IPS-18c (cell line): Measurements from ENCODE around the gene COL4A2.

ENCODE experiments used
- H3K4me3 ChIP-seq: 2 replicates; pipeline ENCODE4 v1.7.0; 2013; ENCODE audit warnings: low read depth, mild to moderate bottlenecking, low read length, moderate library complexity; ENCODE audit not compliant: insufficient read depth
- H3K9me3 ChIP-seq: one replicate; pipeline ENCODE4 v1.6.1; 2013; ENCODE audit warnings: mild to moderate bottlenecking, low read length, moderate library complexity; ENCODE audit not compliant: control insufficient read depth, insufficient read depth

The COL4A2 gene

GRCh38 chr13:110284779-110285484, 22.2 kb upstream of the COL4A2 start:
- no peaks in the 10 kb centered on the region for H3K9me3 ChIP-seq
- no peak overlapping the region for H3K4me3 ChIP-seq

DNA sequence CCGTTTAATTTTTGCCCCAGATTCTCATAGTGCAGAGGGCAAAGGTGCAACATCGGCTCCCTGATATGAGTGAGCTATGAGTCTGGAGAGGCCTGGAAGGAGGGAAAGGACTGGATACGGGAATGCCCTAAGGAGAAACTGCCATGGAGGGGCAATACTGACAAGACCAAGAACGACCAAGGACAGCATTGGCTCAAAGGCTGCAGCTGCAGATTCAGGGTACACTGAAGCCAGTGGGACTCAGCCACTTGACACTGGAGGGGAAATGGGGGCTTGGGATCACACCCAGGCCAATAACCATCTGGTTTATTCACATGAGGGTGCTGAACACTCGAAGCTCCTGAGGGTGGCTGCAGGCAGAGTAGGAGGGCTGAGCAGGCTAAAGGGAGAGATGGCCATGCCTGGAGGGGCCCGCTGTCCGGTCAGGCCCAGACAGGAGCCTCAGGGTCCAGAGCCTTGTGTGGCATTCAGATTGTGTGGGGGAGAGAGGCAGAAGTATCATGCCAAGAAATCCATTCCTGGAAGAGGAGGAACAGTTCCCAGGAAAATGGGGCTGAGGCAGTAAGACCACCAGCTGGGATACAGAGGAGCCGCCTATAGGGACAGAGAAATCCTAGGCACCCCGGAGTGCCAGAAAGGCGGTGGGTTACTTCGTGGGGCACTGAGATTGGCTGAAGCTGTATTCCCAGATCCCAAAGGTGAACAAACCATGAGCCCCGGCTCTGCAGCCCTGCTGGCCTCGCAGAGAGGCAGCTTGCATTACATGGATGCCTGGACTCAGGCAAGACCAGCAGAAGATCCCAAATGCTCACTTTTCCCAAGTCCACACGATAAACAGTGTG, 20.9 kb upstream of the COL4A2 start:
- Histone ChIP-seq H3K4me3 (no peak overlapping the region), H3K9me3 (no peaks in the 10 kb centered on the region)

GRCh38 chr13:110286833-110287819, 20.0 kb upstream of the COL4A2 start:
- Histone ChIP-seq H3K4me3 (no peak overlapping the region), H3K9me3 (no peaks in the 10 kb centered on the region)

DNA sequence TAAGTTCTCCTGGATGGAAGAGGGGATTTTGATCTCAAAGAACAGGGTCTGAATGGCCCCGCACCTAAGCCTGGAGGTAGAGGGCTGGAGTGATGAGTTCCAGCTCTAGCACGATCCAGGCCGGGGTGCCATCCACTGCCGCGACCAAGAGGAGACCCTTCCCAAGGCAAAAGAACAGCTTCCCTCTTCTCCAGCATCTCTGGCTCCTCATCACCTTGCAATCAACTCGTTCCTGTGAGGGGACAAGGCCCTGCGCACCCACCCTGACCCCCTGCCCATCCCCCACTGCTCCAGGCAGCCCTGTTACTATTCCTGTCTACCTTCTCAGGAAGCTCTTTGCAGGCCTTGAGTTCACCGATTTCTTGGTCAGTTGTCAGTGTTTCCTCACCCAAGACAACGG, 17.9 kb upstream of the COL4A2 start:
- H3K9me3 ChIP-seq = no peaks in the 10 kb centered on the region
- H3K4me3 ChIP-seq = no peak overlapping the region

DNA sequence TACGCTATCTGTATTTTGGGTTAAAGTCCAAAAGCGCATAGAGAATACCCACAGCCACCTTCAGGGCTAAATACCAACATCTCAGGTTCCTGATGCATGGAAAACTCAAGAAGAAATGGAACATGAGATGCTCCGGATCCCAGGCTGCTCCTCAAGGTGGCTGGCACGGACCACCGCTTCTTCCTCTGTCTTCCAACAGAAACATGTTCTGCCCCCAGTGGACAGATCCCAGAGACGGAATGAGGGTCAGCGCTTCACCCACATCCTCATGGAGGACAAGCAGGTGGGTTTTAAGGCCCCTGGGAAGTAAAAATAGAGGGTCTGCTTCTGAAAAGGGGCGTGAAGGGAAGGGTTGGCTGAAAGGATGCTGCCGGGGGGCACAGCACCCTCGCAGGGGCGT, 17.4 kb upstream of the COL4A2 start:
- H3K4me3 ChIP-seq = no peak overlapping the region
- no peaks in the 10 kb centered on the region for H3K9me3 ChIP-seq

DNA sequence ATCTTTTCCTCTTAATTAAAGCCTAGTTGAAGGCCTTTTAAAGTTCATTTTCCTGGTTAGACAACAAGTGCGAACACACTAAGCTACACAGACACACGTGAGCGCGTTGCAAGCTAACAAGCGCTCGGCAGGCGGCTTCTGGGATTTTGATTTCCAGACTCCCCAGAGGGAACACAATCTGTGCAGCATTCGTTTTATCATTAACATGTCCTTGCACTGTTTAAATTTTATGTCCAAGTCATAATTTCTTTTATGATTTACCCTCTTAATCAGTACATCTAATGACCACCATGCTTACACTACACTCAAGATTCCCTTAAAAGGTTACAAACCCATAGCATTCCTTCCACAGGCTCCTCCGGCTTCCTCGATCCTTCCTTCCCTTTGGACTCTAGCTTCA, 16.9 kb upstream of the COL4A2 start:
- Histone ChIP-seq H3K4me3 (no peak overlapping the region), H3K9me3 (no peaks in the 10 kb centered on the region)

GRCh38 chr13:110290826-110291225, 16.3 kb upstream of the COL4A2 start:
- Histone ChIP-seq H3K9me3 (no peaks in the 10 kb centered on the region), H3K4me3 (no peak overlapping the region)

- no peaks in the 10 kb centered on the region for H3K9me3 ChIP-seq
These were observed 15.8 kb upstream of the COL4A2 start for GRCh38 chr13:110291286-110291685.

DNA sequence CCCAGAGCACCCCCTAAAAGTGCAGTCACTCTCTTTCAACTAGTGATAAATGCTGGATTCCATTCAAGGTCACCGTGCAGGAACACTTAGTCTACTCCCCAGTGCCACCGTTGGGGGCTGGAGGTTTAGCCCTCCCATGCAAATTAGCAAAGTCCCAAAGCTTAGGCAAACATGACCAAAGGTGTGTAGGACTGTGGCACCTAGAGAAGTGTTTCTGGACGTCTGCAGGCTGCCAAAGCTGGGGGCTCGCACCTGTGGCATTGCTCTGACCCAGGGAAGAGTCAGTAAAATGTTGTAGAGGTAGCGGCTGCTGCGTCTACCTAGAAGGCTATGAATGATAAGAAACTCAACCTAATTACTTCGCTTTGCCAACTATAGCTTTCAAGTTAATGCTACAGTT, 14.0 kb upstream of the COL4A2 start:
- Histone ChIP-seq H3K4me3 (no peak overlapping the region), H3K9me3 (no peaks in the 10 kb centered on the region)

More at GRCh38 chr13:110291286-110291685, 15.8 kb upstream of the COL4A2 start:
- no peak overlapping the region for H3K4me3 ChIP-seq

DNA sequence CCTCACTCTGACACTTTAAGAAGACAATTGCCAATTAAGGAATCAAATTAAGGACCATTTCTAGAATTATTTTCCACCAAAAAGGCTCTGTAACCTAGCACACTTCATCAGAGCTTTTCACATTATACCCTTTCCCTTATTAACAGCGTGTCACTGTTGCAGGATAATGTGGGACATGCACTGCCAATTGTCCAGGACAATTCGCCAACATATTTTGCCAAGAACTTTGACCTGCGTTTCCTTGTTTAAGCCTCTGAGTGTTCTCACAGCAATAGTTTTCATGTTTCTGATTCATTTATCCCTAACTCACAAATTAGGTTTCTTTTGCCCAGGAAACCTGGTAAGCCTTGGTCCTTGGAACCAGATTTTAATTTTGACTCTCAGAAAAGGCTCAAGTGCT, 13.4 kb upstream of the COL4A2 start:
- Histone ChIP-seq H3K4me3 (no peak overlapping the region), H3K9me3 (no peaks in the 10 kb centered on the region)

DNA sequence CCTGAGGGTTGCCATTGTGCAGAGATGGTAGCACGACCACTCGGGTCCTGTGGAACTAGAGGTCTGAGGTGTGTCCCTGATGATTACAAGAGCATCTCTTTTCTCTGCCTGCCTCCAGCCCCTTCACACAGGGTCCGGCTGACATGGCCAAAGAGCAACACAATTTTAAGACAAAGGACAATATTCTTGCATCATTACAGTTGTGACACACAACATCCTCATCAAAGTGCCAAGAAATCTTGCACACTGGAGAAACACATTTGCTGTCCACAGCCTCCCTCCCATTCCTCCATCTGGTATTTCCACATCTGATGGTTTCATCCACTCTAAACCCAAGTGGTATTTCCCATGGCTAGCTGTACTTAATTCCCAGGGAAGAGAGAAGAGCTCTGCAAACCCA, 12.9 kb upstream of the COL4A2 start:
- H3K4me3 ChIP-seq = no peak overlapping the region
- H3K9me3 ChIP-seq = no peaks in the 10 kb centered on the region

DNA sequence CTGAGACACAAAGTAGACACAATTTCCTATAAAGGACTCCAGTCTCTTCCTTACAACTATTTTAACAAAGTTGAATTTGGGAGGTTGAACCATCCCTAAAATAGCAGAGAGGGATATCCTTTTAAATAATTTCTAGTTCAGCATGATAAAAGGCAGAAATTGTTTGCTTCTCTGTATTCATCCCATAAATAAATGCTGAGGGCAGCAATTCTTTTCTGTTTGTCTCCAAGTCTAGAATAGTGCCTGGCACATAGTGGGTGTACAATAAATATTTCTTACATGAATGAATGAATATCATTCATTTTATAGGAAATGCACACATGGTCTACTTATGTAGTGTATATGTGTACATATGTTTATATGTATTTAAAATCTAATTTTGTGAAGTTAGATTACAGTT, 12.5 kb upstream of the COL4A2 start:
- no peak overlapping the region for H3K4me3 ChIP-seq

DNA sequence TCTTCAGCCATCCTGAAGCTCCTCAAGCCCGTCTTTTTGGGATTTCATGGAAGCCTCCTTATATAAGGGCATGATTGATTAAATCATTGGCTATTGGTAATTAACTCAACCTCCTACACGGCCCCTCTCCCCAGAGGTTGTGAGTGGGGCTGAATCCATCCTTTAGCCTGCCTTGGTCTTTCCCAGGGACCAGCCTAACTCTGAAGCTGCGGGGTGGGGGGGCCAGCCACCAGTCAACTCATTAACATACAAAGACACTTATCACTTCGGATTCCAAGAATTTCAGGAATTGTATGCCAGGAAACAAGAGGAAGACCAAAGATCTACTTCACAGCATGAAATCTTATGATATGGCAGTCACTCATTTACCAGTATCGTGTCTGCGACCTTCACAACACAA, 10.1 kb upstream of the COL4A2 start:
- no peaks in the 10 kb centered on the region for H3K9me3 ChIP-seq
- no peak overlapping the region for H3K4me3 ChIP-seq

More for the DNA sequence above, 12.5 kb upstream of the COL4A2 start:
- no peaks in the 10 kb centered on the region for H3K9me3 ChIP-seq

DNA sequence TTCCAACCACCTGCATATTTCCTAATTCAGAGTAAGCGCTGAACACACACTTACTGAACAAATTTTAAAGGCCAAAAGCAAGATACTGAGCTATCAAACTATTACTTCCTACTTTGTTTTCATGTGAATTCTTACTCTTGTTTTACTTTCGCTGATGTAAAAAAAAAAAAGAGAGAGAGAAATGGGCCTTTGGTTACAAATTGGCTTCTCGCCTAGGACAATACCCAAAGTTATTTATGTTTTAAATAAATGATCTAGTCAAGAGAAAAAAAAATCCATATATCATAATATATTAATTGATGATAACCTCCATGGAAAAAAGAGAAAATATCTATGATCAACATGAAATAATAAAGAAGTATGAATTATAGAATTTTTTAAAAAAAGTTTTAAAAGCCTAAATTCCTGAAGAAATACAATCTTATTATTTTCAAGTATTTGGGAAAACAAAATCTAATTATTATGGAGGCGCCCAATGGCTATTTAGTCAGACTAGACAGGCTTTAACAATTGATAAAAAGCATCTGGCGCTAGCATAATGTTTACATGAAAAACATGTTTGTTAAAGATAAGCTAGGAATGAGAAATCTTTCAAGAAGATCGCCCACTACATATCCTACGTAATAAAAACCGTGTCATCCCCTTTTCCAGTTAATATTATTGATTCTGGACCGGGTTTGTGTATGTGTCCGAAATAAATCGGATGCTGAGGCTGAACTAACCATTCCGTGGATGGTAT, 9.1 kb upstream of the COL4A2 start:
- no peak overlapping the region for H3K4me3 ChIP-seq
- no peaks in the 10 kb centered on the region for H3K9me3 ChIP-seq

- no peaks in the 10 kb centered on the region for H3K9me3 ChIP-seq
- H3K4me3 ChIP-seq = no peak overlapping the region
These were observed 8.4 kb upstream of the COL4A2 start for GRCh38 chr13:110298505-110299282.

- Histone ChIP-seq H3K4me3 (no peak overlapping the region), H3K9me3 (no peaks in the 10 kb centered on the region)
These were observed 7.7 kb upstream of the COL4A2 start for GRCh38 chr13:110299283-110299840.
